NCI-H128 (cell line): ENCODE measurements around the gene KIF26B.

ENCODE experiments used
- DNase-seq: peaks from one replicate; lab custom pipeline; 2025; ENCODE audit not compliant: unreplicated experiment; lab: John Stamatoyannopoulos, UW

Gene KIF26B

DNA sequence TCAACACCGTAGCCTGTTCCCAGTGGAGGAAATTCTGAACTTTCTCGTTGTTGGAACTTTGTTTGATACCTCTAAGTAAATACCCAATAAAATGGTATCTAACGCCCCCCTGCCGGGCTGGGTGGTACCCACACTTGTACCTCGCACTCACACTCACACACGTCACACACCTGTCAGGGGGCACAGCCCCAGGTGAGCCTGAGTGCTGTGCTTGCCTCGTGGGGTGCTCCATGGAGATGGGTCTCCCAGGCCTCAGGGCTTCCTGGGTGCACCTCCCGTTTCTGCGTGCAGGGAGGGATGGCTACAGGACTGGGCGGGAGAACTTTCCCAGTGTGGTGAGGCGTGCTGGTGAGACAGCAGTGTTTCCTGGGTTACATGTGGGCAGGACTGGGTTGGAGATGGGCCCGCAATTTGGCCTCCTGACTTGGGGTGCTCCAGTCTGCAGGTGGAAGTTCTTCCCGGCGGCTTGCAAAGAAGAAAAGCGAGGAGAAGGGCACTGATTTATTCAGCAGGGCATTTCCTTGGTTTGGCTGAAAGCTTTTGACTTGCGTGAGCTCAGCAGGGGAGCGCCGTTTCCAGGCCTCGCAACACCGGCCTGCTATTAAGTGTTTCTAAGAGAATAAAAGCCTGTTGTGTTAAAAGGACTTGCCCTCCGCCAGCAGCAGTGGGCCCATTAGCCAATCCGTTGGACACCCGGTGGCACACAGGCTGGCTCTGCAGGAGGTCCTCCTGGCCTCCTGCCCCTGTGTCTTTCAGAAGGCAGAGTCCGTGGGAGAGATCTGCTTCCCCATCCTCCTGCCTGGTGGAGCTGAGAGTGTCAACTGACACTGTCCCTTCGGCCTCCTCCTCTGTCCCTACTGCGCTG, 79.7 kb downstream of the KIF26B start:
- DNase-seq = peak; percentile 68

GRCh38 chr1:245235156-245235555, 80.4 kb downstream of the KIF26B start:
- DNase-seq = no peak

DNA sequence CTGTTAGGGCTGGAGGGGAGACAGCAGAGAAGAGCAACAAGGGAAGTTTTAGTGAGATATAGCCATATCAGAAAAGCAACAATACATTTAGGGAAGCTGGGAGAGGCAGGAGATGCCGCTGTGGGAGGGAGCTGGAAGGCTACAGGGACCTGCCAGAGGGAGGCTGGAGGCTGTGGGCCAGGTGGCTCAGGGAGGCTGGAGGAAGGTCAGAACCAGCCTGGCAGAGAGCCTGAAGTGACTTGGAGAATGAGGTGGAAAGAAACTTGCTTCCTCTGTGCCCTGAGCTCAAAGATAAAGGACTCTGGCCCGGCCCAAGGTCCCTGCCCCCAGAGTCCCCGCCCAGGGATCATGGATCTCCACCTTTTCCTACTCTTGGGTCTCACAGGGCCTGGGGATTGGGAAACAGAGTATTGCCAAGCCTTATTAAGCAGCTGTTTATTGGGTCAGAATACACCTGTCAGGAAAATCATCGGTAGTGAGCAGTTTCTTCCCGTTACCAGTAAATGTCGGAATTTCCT, 85.9 kb downstream of the KIF26B start:
- no peak for DNase-seq

DNA sequence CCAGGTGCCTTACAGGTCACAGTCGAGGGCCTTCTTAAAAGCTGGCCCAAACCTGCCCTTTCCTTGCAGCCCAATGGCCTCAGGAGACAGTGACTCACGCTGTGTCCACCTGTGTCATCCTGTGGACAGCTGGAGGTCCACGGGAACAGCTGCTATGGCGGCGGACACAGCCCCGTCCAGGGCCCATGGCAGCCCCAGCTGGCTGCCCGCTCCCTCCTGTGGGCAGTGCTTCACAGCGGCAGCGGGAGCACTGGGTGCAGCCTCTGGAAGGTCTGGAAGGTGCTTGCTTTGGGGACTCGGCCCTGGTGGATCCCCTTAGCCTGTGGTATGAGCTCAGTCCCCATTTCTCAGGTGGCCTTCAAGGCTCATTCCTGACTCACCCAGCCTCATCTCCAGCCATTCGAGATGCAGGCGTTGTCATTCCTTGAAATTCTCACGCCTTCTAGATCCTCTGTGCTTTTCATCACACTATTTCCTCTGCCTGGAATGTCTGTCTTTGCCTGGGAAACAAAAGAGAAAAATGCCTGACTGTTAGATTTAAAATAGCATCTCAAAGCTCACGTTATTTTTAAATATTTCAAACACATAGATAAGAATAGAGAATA, 86.8 kb downstream of the KIF26B start:
- no peak for DNase-seq

GRCh38 chr1:245242989-245243388, 88.2 kb downstream of the KIF26B start:
- DNase-seq = no peak

GRCh38 chr1:245245021-245245667, 90.4 kb downstream of the KIF26B start:
- DNase-seq = no peak

- no peak for DNase-seq
Observed at GRCh38 chr1:245246433-245246832, 91.6 kb downstream of the KIF26B start.

DNA sequence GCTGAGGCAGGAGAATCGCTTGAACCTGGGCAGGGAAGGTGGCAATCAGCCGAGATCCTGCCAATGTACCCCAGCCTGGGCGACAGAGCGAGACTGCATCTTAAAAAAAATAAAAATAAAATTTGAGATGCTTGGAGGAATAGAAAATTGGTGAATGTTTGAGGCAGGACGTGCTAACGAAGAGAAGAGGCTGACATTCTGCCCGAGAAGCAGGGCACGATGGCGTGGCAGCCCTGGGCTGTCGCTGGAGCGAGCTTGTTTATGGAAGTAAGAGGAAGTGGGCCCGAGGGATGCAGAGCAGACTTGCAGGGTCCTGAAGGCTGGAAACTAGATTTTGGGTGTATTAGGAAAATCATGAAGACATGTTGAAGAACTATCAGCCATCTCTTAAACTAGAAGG, 92.6 kb downstream of the KIF26B start:
- no peak for DNase-seq

GRCh38 chr1:245247801-245248200, 93.0 kb downstream of the KIF26B start:
- DNase-seq = no peak

DNA sequence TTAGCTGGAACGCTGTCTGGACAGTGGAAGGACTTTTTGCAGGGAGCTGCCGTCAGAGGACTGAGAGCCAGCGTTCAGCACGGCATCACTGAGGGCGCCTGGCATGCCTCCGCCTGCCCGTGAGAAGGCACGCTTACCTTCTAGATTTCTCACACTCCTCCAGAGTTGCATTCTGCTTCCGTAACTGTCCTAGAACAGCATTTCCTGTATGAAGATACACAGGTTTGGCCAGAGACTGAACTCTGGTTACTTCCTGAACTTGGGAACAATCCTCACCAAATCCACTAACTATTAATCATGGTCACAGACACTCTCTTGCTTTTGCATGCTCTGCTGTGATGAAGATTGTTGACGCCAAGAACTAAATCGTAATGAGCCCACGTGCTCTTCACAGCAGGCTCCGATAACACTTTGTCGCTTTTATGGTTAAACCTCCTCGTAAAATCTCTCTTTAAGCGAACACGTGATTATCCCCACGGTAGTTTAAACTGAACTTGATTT, 93.5 kb downstream of the KIF26B start:
- no peak for DNase-seq

DNA sequence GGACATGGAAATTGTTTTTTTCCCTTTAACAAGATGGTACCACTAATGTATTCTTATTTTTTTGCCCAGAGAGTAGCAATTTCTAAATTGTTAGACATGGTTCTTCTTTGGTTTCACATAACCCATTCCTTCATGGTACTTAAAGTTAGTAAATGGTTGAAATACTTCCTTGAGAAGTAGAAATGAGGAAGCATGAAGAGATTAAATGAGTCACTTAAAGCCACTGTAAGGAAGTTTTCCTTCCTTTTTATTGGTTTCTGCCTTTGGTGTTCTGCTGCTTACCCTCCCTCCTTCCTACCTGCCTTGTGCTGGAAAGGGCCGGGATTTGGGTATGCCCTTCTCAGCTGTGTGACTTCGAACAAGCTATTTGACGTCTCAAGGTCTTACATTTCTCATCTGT, 101.0 kb downstream of the KIF26B start:
- DNase-seq = no peak

DNA sequence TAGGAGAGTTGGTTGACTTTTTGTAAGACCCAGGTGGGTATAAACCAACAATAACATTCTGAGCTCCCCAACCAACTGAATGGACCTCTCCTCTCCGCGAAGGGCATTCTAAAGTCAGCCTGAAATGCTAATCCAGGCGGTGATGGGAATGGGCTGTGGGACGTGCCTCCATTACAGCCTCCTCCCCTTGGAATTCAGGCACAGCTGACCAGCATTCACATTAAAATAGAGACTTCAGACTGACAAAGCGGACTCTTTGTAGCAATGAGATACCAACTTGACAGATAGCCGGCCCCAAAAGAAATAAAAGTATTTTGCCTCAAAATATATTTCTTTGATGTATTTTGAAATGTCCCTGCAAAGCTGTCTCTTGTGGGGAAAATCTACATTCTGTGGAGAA, 101.7 kb downstream of the KIF26B start:
- DNase-seq = no peak

GRCh38 chr1:245258271-245258920, 103.6 kb downstream of the KIF26B start:
- DNase-seq = no peak

GRCh38 chr1:245260110-245260882, 105.5 kb downstream of the KIF26B start:
- DNase-seq = no peak

GRCh38 chr1:245260883-245261282, 106.1 kb downstream of the KIF26B start:
- DNase-seq = no peak

- DNase-seq = no peak
Observed at GRCh38 chr1:245261786-245262185, 107.0 kb downstream of the KIF26B start.

GRCh38 chr1:245263529-245264095, 108.8 kb downstream of the KIF26B start:
- DNase-seq = no peak

- no peak for DNase-seq
Observed at GRCh38 chr1:245264226-245264625, 109.4 kb downstream of the KIF26B start.

GRCh38 chr1:245266105-245266504, 111.3 kb downstream of the KIF26B start:
- no peak for DNase-seq

GRCh38 chr1:245270063-245270462, 115.3 kb downstream of the KIF26B start:
- no peak for DNase-seq
